IMR-90 (cell line): ENCODE results near the gene NFIA.

ENCODE experiments used
- BHLHE40 ChIP-seq: fragments of 150-350 bp; IDR thresholded peaks from 2 replicates; pipeline ENCODE4 v1.6.1; 2016; ENCODE audit warnings: mild to moderate bottlenecking, low read depth, low read length
- ELK1 ChIP-seq: fragments of 150-350 bp; IDR thresholded peaks from 2 replicates; pipeline ENCODE4 v1.6.1; 2016; ENCODE audit warnings: low read depth, mild to moderate bottlenecking, low read length, moderate library complexity, borderline replicate concordance
- MXI1 ChIP-seq: IDR thresholded peaks from 2 replicates; pipeline ENCODE4 v1.6.1; 2012; ENCODE audit warnings: low read depth, mild to moderate bottlenecking, low read length, moderate library complexity, borderline replicate concordance
- POLR2A ChIP-seq: IDR thresholded peaks from 2 replicates; pipeline ENCODE4 v1.6.1; 2012; ENCODE audit warnings: mild to moderate bottlenecking, low read depth, low read length
- RAD21 ChIP-seq: IDR thresholded peaks from 2 replicates; pipeline ENCODE4 v1.6.1; 2012; ENCODE audit warnings: low read length, improper control_type of control experiment
- RFX5 ChIP-seq: IDR thresholded peaks from 2 replicates; pipeline ENCODE4 v1.8.0; 2012; ENCODE audit warnings: low read depth, mild to moderate bottlenecking, low read length, moderate library complexity
- SMC3 ChIP-seq: fragments of 150-350 bp; IDR thresholded peaks from 2 replicates; pipeline ENCODE4 v1.6.1; 2016; ENCODE audit warnings: low read depth, mild to moderate bottlenecking, antibody characterized with exemption, low read length, moderate library complexity
- TF ChIP-seq, protein P1 (sequence below): conservative IDR thresholded peaks from 2 replicates; pipeline ENCODE4 v1.5.1; 2012; ENCODE audit warnings: mild to moderate bottlenecking, low read depth, low read length, improper control_type of control experiment
- TF ChIP-seq, protein P2 (sequence below): fragments of 150-350 bp; IDR thresholded peaks from 2 replicates; pipeline ENCODE4 v1.6.1; 2017; ENCODE audit warnings: mild to moderate bottlenecking, antibody characterized with exemption, low read length, low read depth

DNA sequence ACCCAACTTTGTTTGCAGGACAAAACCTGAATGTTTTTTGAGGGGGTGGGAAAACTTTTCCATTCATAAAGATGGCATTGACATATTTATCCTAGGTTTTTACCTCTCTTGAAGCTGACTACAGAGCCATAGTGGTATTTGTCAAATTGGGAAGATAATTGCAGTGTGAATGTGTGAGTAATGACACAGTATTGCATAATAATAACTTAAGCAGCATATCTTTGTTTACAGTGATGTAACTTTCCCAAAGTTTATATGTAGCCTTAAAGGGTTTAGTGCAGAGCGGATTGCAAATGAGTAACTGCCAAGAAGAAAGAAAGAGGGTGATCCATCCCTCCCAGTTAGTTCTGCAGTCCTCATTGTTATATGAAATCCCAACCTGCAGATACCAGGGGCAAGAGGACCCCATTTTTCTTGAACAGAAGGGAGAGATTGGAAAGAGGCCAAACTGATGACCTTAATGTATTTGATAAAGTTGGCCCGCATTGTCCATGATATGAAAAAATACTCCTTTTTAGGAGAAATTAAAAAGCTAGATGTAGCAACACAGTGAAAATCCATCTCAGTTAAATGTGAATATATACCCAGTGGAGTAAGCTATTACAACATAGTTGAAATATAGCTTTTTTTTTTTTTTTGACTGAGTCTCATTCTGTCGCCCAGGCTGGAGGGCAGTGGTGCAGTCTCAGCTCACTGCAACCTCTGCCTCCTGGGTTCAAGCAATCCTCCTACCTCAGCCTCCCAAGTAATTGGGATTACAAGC lies 23.7 kb upstream of the NFIA start:
- TF ChIP-seq, protein P1, sequence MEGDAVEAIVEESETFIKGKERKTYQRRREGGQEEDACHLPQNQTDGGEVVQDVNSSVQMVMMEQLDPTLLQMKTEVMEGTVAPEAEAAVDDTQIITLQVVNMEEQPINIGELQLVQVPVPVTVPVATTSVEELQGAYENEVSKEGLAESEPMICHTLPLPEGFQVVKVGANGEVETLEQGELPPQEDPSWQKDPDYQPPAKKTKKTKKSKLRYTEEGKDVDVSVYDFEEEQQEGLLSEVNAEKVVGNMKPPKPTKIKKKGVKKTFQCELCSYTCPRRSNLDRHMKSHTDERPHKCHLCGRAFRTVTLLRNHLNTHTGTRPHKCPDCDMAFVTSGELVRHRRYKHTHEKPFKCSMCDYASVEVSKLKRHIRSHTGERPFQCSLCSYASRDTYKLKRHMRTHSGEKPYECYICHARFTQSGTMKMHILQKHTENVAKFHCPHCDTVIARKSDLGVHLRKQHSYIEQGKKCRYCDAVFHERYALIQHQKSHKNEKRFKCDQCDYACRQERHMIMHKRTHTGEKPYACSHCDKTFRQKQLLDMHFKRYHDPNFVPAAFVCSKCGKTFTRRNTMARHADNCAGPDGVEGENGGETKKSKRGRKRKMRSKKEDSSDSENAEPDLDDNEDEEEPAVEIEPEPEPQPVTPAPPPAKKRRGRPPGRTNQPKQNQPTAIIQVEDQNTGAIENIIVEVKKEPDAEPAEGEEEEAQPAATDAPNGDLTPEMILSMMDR, result no peak
- TF ChIP-seq ELK1 (no peak), POLR2A (no peak), SMC3 (no peak), BHLHE40 (no peak), MXI1 (no peak), RAD21 (no peak), RFX5 (no peak)
- TF ChIP-seq, protein P2, sequence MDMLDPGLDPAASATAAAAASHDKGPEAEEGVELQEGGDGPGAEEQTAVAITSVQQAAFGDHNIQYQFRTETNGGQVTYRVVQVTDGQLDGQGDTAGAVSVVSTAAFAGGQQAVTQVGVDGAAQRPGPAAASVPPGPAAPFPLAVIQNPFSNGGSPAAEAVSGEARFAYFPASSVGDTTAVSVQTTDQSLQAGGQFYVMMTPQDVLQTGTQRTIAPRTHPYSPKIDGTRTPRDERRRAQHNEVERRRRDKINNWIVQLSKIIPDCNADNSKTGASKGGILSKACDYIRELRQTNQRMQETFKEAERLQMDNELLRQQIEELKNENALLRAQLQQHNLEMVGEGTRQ, result no peak
